GM12872 (cell line): ENCODE data around the gene OPN4.

Source experiments
- CTCF ChIP-seq: IDR thresholded peaks from 3 replicates; pipeline ENCODE4 v1.5.1; 2011; ENCODE audit warnings: low read depth, mild to moderate bottlenecking, low read length, moderate library complexity; ENCODE audit not compliant: insufficient read depth

The OPN4 gene

GRCh38 chr10:86700851-86701617, 46.7 kb downstream of the OPN4 start:
- no peak for TF ChIP-seq CTCF

- TF ChIP-seq CTCF = no peak
Observed at GRCh38 chr10:86703176-86703575, 48.8 kb downstream of the OPN4 start.

GRCh38 chr10:86705139-86705538, 50.8 kb downstream of the OPN4 start:
- no peak for TF ChIP-seq CTCF

DNA sequence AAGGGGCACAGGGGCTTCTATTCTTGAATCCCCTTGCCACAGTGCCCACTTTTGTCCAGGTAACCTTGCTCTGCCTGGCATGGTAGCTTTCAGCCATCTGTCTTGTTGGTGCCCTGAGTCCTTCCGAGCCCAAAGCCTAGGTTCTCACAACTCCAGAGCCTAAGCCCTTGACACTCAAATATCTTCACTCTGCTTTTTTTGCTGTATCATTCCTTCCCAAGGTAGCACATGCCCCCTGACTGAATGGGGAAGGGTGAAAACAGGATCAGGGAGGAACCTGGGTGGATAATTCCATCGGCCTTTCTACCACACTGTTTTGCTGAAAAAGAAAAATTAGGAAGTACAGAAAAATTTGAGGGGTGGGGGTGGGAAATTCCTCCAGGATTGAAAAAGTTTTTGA, 51.6 kb downstream of the OPN4 start:
- no peak for TF ChIP-seq CTCF

DNA sequence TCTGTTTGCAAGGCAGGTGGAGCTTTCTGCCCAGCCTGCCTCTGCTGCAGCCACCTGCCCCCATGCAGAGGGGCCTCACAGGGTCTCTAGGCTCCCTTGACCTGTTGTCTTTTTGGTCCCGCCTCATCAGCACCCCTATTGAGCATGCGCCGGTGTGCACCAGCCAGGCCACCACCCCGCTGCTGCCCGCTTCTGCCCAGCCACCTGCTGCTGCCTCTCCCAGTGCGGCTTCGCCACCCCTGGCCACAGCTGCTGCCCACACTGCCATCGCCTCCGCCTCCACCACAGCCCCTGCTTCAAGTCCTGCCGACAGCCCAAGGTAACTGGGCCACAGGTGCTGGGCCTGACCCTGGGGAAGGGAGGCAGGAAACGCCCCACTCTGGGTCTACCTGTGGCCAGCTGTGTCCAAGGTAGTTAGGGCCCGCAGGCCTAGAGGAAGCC, 52.1 kb downstream of the OPN4 start:
- no peak for TF ChIP-seq CTCF

DNA sequence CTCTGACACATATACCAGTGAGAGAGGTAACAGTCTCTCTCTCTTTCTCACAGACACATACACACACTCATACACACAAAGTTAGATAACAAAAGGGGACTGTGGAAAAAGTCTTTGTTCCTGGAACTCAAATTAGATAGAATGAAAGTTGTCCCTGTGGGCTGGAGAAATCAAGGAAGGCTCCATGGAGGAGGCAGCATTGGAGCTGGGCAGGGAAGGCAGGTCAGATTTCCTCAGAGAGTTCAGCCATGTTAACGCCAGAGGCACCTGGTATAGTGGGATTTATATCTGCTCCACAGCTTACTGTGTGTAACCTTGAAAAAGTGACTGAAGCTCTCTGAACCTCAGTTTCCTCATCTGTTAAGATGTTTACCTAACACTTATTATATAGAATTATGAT, 52.6 kb downstream of the OPN4 start:
- no peak for TF ChIP-seq CTCF

DNA sequence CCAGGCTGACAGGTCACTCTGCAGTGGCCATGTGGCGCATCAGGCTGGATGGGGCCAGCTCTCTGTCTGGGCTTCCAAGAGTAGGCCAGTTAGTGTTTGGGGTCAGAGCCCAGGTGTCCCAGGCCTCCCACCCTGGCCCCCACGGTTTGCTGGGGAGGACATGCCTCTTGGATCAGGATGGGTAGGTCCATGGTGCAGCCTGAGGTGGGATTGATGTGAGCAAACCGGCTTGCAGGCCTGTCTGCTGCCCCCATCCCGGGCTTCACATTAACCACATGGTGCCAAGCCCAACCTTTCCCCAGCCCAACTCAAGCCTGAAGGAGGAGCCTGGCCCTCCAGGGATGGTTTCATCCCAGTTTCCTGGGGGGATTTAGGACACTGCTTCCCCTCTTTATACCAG, 53.2 kb downstream of the OPN4 start:
- TF ChIP-seq CTCF = no peak
